Neural cell (in vitro differentiated cells): Measurements from ENCODE around the gene KIRREL3. TPM values are rescaled to one million over a fixed set of nuclear protein-coding genes. Genes with fewer than 3 reads are reported as not detected.

Experiments used
- H2AFZ ChIP-seq: fragments of 200-600, 300-800 bp; sonication (generic), shearing (Covaris generic); 2 replicates; pipeline ENCODE4 v1.6.0; 2014; ENCODE audit warnings: low read depth, mild to moderate bottlenecking, antibody characterized with exemption, low read length, moderate library complexity
- H3F3A ChIP-seq: fragments of 200-600 bp; shearing (Covaris generic); 2 replicates; pipeline ENCODE4 v1.6.1; 2016; ENCODE audit warnings: mild to moderate bottlenecking, moderate library complexity, mixed read lengths, antibody characterized with exemption, low read length; ENCODE audit not compliant: insufficient read depth, poor library complexity, severe bottlenecking
- H3K27ac ChIP-seq: fragments of 200-600, 300-800 bp; sonication (generic), shearing (Covaris generic); 2 replicates; pipeline ENCODE4 v1.5.1; 2014; ENCODE audit warnings: mild to moderate bottlenecking, low read length, moderate library complexity
- H3K27me3 ChIP-seq: fragments of 300-800, 200-600 bp; sonication (generic), shearing (Covaris generic); 2 replicates; pipeline ENCODE4 v1.6.0; 2014; ENCODE audit warnings: mild to moderate bottlenecking, low read depth, low read length, moderate library complexity; ENCODE audit not compliant: insufficient read depth
- H3K36me3 ChIP-seq: fragments of 300-800, 200-600 bp; sonication (generic), shearing (Covaris generic); 2 replicates; pipeline ENCODE4 v1.5.1; 2014; ENCODE audit warnings: mild to moderate bottlenecking, antibody characterized with exemption, low read length, moderate library complexity; ENCODE audit not compliant: insufficient read depth
- H3K4me2 ChIP-seq: fragments of 300-800, 200-600 bp; sonication (generic), shearing (Covaris generic); 2 replicates; pipeline ENCODE4 v1.6.0; 2014; ENCODE audit warnings: mild to moderate bottlenecking, low read length
- H3K4me3 ChIP-seq: fragments of 300-800, 200-600 bp; sonication (generic), shearing (Covaris generic); 2 replicates; pipeline ENCODE4 v1.5.1; 2014; ENCODE audit warnings: mild to moderate bottlenecking, low read length, moderate library complexity
- H3K79me2 ChIP-seq: fragments of 200-600 bp; shearing (Covaris generic); replicated peaks from 2 replicates; pipeline ENCODE4 v1.6.0; 2014; ENCODE audit warnings: mild to moderate bottlenecking, low read length, moderate library complexity; ENCODE audit not compliant: insufficient read depth
- H3K9ac ChIP-seq: fragments of 300-800, 200-600 bp; sonication (generic), shearing (Covaris generic); 2 replicates; pipeline ENCODE4 v1.6.1; 2016; ENCODE audit warnings: mild to moderate bottlenecking, low read length, mixed read lengths
- H3K9me2 ChIP-seq: fragments of 200-600 bp; shearing (Covaris generic); 2 replicates; pipeline ENCODE4 v1.6.1; 2016; ENCODE audit warnings: mild to moderate bottlenecking, low read length, mixed read lengths; ENCODE audit not compliant: insufficient read depth
- H3K9me3 ChIP-seq: fragments of 200-600, 300-800 bp; sonication (generic), shearing (Covaris generic); 2 replicates; pipeline ENCODE4 v1.6.1; 2016; ENCODE audit warnings: mild to moderate bottlenecking, mixed run types, low read length, moderate library complexity, mixed read lengths
- H4K20me1 ChIP-seq: fragments of 200-600 bp; shearing (Covaris generic); 2 replicates; pipeline ENCODE4 v1.6.1; 2016; ENCODE audit warnings: mild to moderate bottlenecking, mixed run types; ENCODE audit not compliant: insufficient read depth
- EP300 ChIP-seq: fragments of 450-650 bp; conservative IDR thresholded peaks from 2 replicates; pipeline ENCODE4 v1.6.1; 2014; ENCODE audit warnings: antibody characterized with exemption, mild to moderate bottlenecking, moderate library complexity; ENCODE audit not compliant: poor library complexity, severe bottlenecking
- EZH2 ChIP-seq: fragments of 200-600, 300-800 bp; shearing (Covaris generic), sonication (generic); IDR thresholded peaks from 2 replicates; pipeline ENCODE4 v1.6.1; 2014; ENCODE audit warnings: antibody characterized with exemption, low read length, borderline replicate concordance, mild to moderate bottlenecking; ENCODE audit not compliant: insufficient read depth, poor library complexity, severe bottlenecking
- MXI1 ChIP-seq: fragments of 450-650 bp; conservative IDR thresholded peaks from 2 replicates; pipeline ENCODE4 v1.6.1; 2014; ENCODE audit warnings: antibody characterized with exemption, mild to moderate bottlenecking; ENCODE audit not compliant: poor library complexity, severe bottlenecking
- POLR2AphosphoS5 ChIP-seq: IDR thresholded peaks from 2 replicates; pipeline ENCODE4 v1.6.1; 2012
- RAD21 ChIP-seq: fragments of 450-650 bp; conservative IDR thresholded peaks from 2 replicates; pipeline ENCODE4 v1.6.1; 2014; ENCODE audit warnings: antibody characterized with exemption, mild to moderate bottlenecking, moderate library complexity
- SMC3 ChIP-seq: fragments of 450-650 bp; conservative IDR thresholded peaks from 2 replicates; pipeline ENCODE4 v1.6.1; 2014; ENCODE audit warnings: antibody characterized with exemption, mild to moderate bottlenecking, moderate library complexity; ENCODE audit not compliant: poor library complexity
- TAF1 ChIP-seq: IDR thresholded peaks from 2 replicates; pipeline ENCODE4 v1.6.1; 2012; ENCODE audit warnings: low read depth
- polyA plus RNA-seq: library from polyadenylated mRNA; depleted of rRNA; stranded (reverse); fragments of >200 nt; gene quantifications from 2 replicates; pipeline ENCODE4 v1.2.3, GENCODE V29; 2014
- TF ChIP-seq, protein P1 (sequence below): fragments of 450-650 bp; IDR thresholded peaks from 2 replicates; pipeline ENCODE4 v1.5.1; 2014; ENCODE audit warnings: antibody characterized with exemption, mild to moderate bottlenecking, moderate library complexity; ENCODE audit not compliant: poor library complexity, severe bottlenecking
- TF ChIP-seq, protein P2 (sequence below): IDR thresholded peaks from 2 replicates; pipeline ENCODE4 v1.6.1; 2012; ENCODE audit warnings: borderline replicate concordance

Gene KIRREL3
- polyA plus RNA-seq, 1 donor from 2014 or later: 23.8 TPM

DNA sequence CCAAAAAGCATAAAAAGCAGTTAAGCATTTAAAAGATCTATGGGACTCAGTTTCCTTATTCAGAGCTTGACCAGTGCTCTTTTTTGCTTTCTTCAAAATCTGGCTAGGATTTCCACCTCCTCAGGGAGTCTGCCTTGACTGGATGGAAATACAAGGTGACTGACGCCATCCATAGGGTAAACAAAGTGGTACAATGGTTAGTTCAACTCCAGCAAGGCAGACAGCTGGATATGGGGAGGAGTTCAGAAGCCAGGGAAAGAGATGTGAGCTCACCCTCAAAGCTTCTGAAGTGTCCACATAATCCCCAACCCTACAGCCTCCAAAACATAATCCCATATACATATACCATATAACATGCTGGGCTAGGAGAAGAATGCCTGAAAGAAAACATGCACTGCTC is 52.0 kb downstream of the KIRREL3 start:
- Histone ChIP-seq H3K4me3 (no peak overlapping the region), H2AFZ (no peak overlapping the region), H3K79me2 (no peaks in the 10 kb centered on the region), H3K9me3 (no peaks in the 10 kb centered on the region), H3K27me3 (no peaks in the 10 kb centered on the region), H3K27ac (no peak overlapping the region), H3K4me2 (no peak overlapping the region), H3K9ac (no peak overlapping the region), H3K36me3 (no peaks in the 10 kb centered on the region), H3F3A (no peaks in the 10 kb centered on the region), H3K9me2 (no peaks in the 10 kb centered on the region), H4K20me1 (no peaks in the 10 kb centered on the region)
- TF ChIP-seq SMC3 (no peak), TAF1 (no peak), RAD21 (no peak), EZH2 (no peak), EP300 (no peak), MXI1 (no peak), POLR2AphosphoS5 (no peak)
- TF ChIP-seq, protein P1, sequence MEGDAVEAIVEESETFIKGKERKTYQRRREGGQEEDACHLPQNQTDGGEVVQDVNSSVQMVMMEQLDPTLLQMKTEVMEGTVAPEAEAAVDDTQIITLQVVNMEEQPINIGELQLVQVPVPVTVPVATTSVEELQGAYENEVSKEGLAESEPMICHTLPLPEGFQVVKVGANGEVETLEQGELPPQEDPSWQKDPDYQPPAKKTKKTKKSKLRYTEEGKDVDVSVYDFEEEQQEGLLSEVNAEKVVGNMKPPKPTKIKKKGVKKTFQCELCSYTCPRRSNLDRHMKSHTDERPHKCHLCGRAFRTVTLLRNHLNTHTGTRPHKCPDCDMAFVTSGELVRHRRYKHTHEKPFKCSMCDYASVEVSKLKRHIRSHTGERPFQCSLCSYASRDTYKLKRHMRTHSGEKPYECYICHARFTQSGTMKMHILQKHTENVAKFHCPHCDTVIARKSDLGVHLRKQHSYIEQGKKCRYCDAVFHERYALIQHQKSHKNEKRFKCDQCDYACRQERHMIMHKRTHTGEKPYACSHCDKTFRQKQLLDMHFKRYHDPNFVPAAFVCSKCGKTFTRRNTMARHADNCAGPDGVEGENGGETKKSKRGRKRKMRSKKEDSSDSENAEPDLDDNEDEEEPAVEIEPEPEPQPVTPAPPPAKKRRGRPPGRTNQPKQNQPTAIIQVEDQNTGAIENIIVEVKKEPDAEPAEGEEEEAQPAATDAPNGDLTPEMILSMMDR: no peak
- TF ChIP-seq, protein P2, sequence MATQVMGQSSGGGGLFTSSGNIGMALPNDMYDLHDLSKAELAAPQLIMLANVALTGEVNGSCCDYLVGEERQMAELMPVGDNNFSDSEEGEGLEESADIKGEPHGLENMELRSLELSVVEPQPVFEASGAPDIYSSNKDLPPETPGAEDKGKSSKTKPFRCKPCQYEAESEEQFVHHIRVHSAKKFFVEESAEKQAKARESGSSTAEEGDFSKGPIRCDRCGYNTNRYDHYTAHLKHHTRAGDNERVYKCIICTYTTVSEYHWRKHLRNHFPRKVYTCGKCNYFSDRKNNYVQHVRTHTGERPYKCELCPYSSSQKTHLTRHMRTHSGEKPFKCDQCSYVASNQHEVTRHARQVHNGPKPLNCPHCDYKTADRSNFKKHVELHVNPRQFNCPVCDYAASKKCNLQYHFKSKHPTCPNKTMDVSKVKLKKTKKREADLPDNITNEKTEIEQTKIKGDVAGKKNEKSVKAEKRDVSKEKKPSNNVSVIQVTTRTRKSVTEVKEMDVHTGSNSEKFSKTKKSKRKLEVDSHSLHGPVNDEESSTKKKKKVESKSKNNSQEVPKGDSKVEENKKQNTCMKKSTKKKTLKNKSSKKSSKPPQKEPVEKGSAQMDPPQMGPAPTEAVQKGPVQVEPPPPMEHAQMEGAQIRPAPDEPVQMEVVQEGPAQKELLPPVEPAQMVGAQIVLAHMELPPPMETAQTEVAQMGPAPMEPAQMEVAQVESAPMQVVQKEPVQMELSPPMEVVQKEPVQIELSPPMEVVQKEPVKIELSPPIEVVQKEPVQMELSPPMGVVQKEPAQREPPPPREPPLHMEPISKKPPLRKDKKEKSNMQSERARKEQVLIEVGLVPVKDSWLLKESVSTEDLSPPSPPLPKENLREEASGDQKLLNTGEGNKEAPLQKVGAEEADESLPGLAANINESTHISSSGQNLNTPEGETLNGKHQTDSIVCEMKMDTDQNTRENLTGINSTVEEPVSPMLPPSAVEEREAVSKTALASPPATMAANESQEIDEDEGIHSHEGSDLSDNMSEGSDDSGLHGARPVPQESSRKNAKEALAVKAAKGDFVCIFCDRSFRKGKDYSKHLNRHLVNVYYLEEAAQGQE: no peak

DNA sequence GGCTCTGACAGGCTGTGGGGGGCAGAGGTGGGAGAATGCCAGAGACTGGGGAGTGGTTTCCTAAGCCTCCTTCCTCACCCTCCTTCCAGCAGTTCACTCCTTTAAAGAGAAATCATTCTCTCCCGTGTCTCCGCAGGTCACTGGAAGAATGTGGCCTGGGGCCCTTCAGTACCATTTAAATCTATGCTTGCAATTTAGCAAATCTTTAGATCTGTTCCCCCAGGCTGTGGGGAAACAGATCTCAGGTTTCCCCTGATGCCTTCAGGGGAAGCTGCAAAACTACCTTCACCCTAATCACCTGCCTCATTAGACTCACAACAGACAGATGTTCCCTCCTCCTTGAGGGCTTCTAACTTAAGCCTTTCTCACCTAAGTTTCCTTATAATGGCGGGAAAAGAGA is 55.3 kb downstream of the KIRREL3 start:
- H3K9me3 ChIP-seq: no peaks in the 10 kb centered on the region
- TF ChIP-seq TAF1 (no peak), SMC3 (no peak), EZH2 (no peak), EP300 (no peak), RAD21 (no peak), MXI1 (no peak), POLR2AphosphoS5 (no peak)
- TF ChIP-seq, protein P2: no peak
- TF ChIP-seq, protein P1: no peak
- no peaks in the 10 kb centered on the region for H3K79me2 ChIP-seq
- no peaks in the 10 kb centered on the region for H4K20me1 ChIP-seq
- H2AFZ ChIP-seq: no peak overlapping the region
- no peaks in the 10 kb centered on the region for H3K36me3 ChIP-seq
- no peak overlapping the region for H3K27ac ChIP-seq
- no peak overlapping the region for H3K4me2 ChIP-seq
- H3K4me3 ChIP-seq: no peak overlapping the region
- no peaks in the 10 kb centered on the region for H3K9me2 ChIP-seq
- no peak overlapping the region for H3K9ac ChIP-seq
- no peaks in the 10 kb centered on the region for H3K27me3 ChIP-seq
- H3F3A ChIP-seq: no peaks in the 10 kb centered on the region
